ENCODE results near the gene NPBWR2.

NPBWR2 gene

GRCh38 chr20:64056889-64057627 lies 50.3 kb downstream of the NPBWR2 start:
- DNase-seq (ENCODE audit: low read depth), result no peak

DNA sequence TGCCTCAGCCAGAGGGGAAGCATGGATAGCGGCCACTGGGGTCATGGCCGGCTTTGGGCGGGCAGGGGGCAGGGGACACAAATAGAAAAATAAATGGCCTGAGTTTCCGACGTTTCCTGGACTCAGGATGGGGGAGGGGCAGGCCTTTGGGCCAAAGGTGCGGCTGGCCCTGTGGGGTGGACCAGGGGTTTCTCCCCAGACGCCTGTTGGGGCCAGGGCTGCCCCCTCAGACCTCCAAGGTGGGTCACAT lies 50.8 kb downstream of the NPBWR2 start:
- no peak for DNase-seq (ENCODE audit: low read depth)

DNA sequence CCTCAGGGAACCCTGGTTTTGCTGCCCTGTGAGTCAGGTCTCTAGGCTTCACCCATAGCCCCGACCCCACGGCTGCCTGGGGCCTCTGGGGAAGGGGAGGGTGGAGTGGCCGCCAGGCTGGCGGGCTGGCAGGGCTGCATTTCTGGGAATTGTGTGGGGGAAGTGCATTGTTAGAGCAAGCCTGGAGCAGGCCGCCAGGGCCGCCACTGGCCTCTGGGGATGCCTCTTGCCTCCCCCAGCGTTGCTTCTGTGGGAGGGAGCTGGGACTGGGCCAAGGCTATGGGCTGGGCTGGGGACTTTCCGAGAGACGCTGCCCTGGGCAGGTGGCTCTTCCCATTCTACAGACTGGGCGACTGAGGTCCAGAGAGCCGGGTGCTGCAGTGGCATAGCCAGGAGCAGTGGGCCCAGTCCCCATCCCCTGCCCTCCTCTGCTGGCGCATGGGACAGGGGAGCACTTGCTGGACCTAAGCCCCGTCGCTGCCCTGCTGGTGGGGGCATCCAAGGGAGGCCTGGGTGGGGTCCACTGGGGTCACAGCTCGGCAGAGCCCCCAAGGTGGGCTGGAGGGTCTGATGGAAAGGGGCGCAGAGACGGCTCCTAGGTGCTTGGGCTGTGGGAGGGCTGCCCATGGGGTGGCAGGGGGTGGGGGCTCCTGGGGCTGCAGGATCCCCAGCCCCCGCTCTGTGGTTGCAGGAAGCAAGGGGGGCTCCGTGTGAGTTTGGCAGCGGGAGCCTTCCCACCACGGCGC lies 51.3 kb downstream of the NPBWR2 start:
- no peak for DNase-seq (ENCODE audit: low read depth)

DNA sequence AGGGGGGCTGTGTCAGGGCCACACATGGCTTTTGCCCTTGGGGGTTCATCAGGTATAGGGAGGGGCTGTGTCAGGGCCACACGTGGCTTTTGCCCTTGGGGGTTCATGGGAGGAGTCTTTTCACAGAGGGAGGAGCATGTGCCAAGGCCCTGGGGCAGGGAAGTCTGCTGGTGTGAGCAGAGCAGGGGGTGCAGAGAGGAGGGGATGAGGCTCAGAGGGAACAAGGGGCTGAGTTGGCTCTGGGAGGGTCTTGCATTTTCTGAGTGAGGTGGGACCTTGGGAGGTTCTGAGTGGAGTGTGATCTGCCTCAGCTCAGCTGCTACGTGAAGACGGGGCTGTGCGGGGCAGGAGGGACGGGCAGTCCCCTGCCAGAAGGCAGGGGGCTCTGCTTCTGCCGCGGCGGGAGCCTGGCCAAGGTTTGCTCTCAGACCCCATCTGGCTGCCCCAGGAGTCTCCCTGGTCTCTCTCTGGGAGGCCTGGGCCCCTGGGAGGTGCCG lies 51.9 kb downstream of the NPBWR2 start:
- DNase-seq (ENCODE audit: low read depth), result no peak

- DNase-seq (ENCODE audit: low read depth), result no peak
These were observed 53.3 kb downstream of the NPBWR2 start for GRCh38 chr20:64053841-64054661.
